ENCODE results near the gene SIVA1.

SIVA1 gene

DNA sequence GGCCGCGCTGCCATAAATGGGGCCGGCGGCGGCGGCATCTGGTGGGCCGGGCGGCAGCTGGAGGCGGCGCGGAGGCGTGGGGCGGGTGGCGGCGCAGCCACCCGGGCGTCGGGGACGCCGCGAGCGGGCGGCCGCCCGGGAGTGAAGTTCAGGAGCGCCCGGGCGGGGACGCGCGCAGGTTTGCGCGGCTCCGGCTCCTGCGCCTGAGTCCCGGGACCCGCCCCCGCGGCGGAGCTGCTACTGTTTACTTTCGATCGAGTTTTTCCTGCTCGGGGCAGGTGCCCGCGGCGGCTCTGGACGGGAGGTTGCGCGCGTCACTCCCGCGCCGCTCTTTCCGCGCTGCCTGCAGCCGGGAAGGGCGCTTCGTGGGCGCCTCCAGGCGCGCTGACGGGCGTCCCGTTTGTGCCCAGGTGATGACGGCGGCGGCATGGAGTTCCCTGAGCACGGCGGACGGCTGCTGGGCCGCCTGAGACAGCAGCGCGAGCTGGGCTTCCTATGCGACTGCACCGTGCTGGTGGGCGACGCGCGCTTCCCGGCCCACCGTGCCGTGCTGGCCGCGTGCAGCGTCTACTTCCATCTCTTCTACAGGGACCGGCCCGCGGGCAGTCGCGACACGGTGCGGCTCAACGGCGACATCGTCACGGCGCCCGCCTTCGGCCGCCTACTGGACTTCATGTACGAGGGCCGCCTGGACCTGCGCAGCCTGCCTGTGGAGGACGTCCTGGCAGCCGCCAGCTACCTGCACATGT lies 48.0 kb downstream of the SIVA1 start, which contains the start of gene ZBTB42 (continued):
- TF ChIP-seq ZNF114 (tag by site-specific recombination; IDR thresholded peaks at IDR 0.05) (no peak), ZNF747 (tag by site-specific recombination; IDR thresholded peaks at IDR 0.05) (no peak), ZBTB17 (tag by site-specific recombination; IDR thresholded peaks at IDR 0.05) (peak; percentile 68), ZBTB6 (tag by site-specific recombination; IDR thresholded peaks at IDR 0.05) (peak; percentile 91), ZNF600 (tag by site-specific recombination; IDR thresholded peaks at IDR 0.05) (peak; percentile 74), ZBTB20 (tag by site-specific recombination; IDR thresholded peaks at IDR 0.05) (peak; percentile 73), GLIS2 (tag by site-specific recombination; IDR thresholded peaks at IDR 0.05) (peak; percentile 50; the same call in 1 of the 2 replicates), OSR2 (tag by site-specific recombination; IDR thresholded peaks at IDR 0.05) (peak; percentile 62; the same call in 1 of the 2 replicates), ZNF157 (tag by site-specific recombination; IDR thresholded peaks at IDR 0.05) (no peak), KLF9 (tag by site-specific recombination; IDR thresholded peaks at IDR 0.05; ENCODE audit: low read depth) (peak; percentile 50), SP7 (tag by site-specific recombination; IDR thresholded peaks at IDR 0.05) (0 out of 2 replicates have a peak, but pooled peaks have one; percentile 18), KLF10 (tag by site-specific recombination; IDR thresholded peaks at IDR 0.05) (0 out of 2 replicates have a peak, but pooled peaks have one; percentile 35), CTCF (tag by site-specific recombination; IDR thresholded peaks at IDR 0.05) (0 out of 2 replicates have a peak, but pooled peaks have one; percentile 14), GLIS1 (tag by site-specific recombination; IDR thresholded peaks at IDR 0.05) (peak; percentile 51; the same call in 1 of the 2 replicates), SP2 (tag by site-specific recombination; IDR thresholded peaks at IDR 0.05) (peak; percentile 34), ZNF2 (tag by site-specific recombination; IDR thresholded peaks at IDR 0.05) (0 out of 2 replicates have a peak, but pooled peaks have one; percentile 23), ZEB2 (tag by site-specific recombination; IDR thresholded peaks at IDR 0.05) (peak; percentile 37; the same call in 1 of the 2 replicates), ZNF792 (tag by site-specific recombination; IDR thresholded peaks at IDR 0.05) (no peak), KLF8 (tag by site-specific recombination; IDR thresholded peaks at IDR 0.05) (peak; percentile 18; the same call in 1 of the 2 replicates), ZNF610 (tag by site-specific recombination; IDR thresholded peaks at IDR 0.05; ENCODE audit: borderline replicate concordance) (0 out of 2 replicates have a peak, but pooled peaks have one; percentile 61), ZNF341 (tag by site-specific recombination; IDR thresholded peaks at IDR 0.05; ENCODE audit: low read depth) (0 out of 2 replicates have a peak, but pooled peaks have one; percentile 13), OVOL3 (tag by site-specific recombination; IDR thresholded peaks at IDR 0.05) (no peak), ZNF777 (tag by site-specific recombination; IDR thresholded peaks at IDR 0.05; ENCODE audit: borderline replicate concordance) (peak; percentile 22; the same call in 1 of the 2 replicates), ZNF76 (tag by site-specific recombination; IDR thresholded peaks at IDR 0.05; ENCODE audit: borderline replicate concordance, low read depth) (0 out of 2 replicates have a peak, but pooled peaks have one; percentile 28)
- TF ChIP-seq, protein P1, sequence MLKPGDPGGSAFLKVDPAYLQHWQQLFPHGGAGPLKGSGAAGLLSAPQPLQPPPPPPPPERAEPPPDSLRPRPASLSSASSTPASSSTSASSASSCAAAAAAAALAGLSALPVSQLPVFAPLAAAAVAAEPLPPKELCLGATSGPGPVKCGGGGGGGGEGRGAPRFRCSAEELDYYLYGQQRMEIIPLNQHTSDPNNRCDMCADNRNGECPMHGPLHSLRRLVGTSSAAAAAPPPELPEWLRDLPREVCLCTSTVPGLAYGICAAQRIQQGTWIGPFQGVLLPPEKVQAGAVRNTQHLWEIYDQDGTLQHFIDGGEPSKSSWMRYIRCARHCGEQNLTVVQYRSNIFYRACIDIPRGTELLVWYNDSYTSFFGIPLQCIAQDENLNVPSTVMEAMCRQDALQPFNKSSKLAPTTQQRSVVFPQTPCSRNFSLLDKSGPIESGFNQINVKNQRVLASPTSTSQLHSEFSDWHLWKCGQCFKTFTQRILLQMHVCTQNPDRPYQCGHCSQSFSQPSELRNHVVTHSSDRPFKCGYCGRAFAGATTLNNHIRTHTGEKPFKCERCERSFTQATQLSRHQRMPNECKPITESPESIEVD (tag by site-specific recombination; IDR thresholded peaks at IDR 0.05) = peak; percentile 78; the same call in 1 of the 2 replicates
- TF ChIP-seq, protein P2, sequence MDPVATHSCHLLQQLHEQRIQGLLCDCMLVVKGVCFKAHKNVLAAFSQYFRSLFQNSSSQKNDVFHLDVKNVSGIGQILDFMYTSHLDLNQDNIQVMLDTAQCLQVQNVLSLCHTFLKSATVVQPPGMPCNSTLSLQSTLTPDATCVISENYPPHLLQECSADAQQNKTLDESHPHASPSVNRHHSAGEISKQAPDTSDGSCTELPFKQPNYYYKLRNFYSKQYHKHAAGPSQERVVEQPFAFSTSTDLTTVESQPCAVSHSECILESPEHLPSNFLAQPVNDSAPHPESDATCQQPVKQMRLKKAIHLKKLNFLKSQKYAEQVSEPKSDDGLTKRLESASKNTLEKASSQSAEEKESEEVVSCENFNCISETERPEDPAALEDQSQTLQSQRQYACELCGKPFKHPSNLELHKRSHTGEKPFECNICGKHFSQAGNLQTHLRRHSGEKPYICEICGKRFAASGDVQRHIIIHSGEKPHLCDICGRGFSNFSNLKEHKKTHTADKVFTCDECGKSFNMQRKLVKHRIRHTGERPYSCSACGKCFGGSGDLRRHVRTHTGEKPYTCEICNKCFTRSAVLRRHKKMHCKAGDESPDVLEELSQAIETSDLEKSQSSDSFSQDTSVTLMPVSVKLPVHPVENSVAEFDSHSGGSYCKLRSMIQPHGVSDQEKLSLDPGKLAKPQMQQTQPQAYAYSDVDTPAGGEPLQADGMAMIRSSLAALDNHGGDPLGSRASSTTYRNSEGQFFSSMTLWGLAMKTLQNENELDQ (tag by site-specific recombination; IDR thresholded peaks at IDR 0.05; ENCODE audit: low read depth) = no peak
- TF ChIP-seq, protein P3, sequence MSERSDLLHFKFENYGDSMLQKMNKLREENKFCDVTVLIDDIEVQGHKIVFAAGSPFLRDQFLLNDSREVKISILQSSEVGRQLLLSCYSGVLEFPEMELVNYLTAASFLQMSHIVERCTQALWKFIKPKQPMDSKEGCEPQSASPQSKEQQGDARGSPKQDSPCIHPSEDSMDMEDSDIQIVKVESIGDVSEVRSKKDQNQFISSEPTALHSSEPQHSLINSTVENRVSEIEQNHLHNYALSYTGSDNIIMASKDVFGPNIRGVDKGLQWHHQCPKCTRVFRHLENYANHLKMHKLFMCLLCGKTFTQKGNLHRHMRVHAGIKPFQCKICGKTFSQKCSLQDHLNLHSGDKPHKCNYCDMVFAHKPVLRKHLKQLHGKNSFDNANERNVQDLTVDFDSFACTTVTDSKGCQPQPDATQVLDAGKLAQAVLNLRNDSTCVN (tag by site-specific recombination; optimal IDR thresholded peaks at IDR 0.05) = peak; percentile 90
